HUDEP-2 (cell line): Measurements from ENCODE around the gene DAB1.

Experiments
- DNase-seq, 76 experiments: peaks; one replicate each; lab custom pipeline; 2025; ENCODE audit not compliant: unreplicated experiment in 76 of 76; lab: John Stamatoyannopoulos, UW

The DAB1 gene

GRCh38 chr1:57192222-57192621 lies 231.6 kb downstream of the DAB1 start:
- no peak for DNase-seq

- no peak for DNase-seq
These were observed 233.0 kb downstream of the DAB1 start for GRCh38 chr1:57190898-57191297.

GRCh38 chr1:57188168-57188567 lies 235.7 kb downstream of the DAB1 start:
- no peak for DNase-seq

GRCh38 chr1:57186455-57186854 lies 237.4 kb downstream of the DAB1 start:
- no peak for DNase-seq

- DNase-seq, result no peak
These were observed 244.9 kb downstream of the DAB1 start for GRCh38 chr1:57179001-57179400.

- DNase-seq, result no peak
These were observed 248.4 kb downstream of the DAB1 start for GRCh38 chr1:57175506-57175905.

- DNase-seq, result no peak
These were observed 251.8 kb downstream of the DAB1 start for GRCh38 chr1:57172040-57172439.

- DNase-seq, result no peak
These were observed 255.9 kb downstream of the DAB1 start for GRCh38 chr1:57167997-57168396.

- DNase-seq, result no peak
These were observed 258.3 kb downstream of the DAB1 start for GRCh38 chr1:57165546-57165945.

GRCh38 chr1:57164584-57164983 lies 259.3 kb downstream of the DAB1 start:
- DNase-seq, result no peak

- no peak for DNase-seq
These were observed 260.1 kb downstream of the DAB1 start for GRCh38 chr1:57163789-57164188.

- no peak for DNase-seq
These were observed 260.5 kb downstream of the DAB1 start for GRCh38 chr1:57163325-57163724.

- DNase-seq, result no peak
These were observed 261.1 kb downstream of the DAB1 start for GRCh38 chr1:57162607-57163261.

- no peak for DNase-seq
These were observed 263.3 kb downstream of the DAB1 start for GRCh38 chr1:57160594-57160993.

GRCh38 chr1:57158604-57158998 lies 265.3 kb downstream of the DAB1 start:
- DNase-seq, result no peak

GRCh38 chr1:57157818-57158603 lies 265.8 kb downstream of the DAB1 start:
- DNase-seq, result no peak

- no peak for DNase-seq
These were observed 267.0 kb downstream of the DAB1 start for GRCh38 chr1:57156907-57157306.

- no peak for DNase-seq
These were observed 277.8 kb downstream of the DAB1 start for GRCh38 chr1:57146100-57146499.

GRCh38 chr1:57142999-57143398 lies 280.9 kb downstream of the DAB1 start:
- no peak for DNase-seq

GRCh38 chr1:57142169-57142568 lies 281.7 kb downstream of the DAB1 start:
- DNase-seq, result no peak

- no peak for DNase-seq
These were observed 285.3 kb downstream of the DAB1 start for GRCh38 chr1:57138432-57139078.

- DNase-seq, result no peak
These were observed 285.9 kb downstream of the DAB1 start for GRCh38 chr1:57137980-57138379.
